Mucosa of stomach (tissue), 1 donor: Measurements from ENCODE around the gene VDAC2.

Experiments
- H3K27me3 ChIP-seq: one replicate; pipeline ENCODE4 v1.7.0; 2013; ENCODE audit warnings: mild to moderate bottlenecking, low read length; ENCODE audit not compliant: control insufficient read depth, insufficient read depth
- H3K36me3 ChIP-seq: one replicate; pipeline ENCODE4 v1.7.0; 2013; ENCODE audit warnings: low read length; ENCODE audit not compliant: control insufficient read depth, insufficient read depth
- H3K4me1 ChIP-seq: one replicate; pipeline ENCODE4 v1.7.0; 2013; ENCODE audit warnings: mild to moderate bottlenecking, low read length; ENCODE audit not compliant: control insufficient read depth, insufficient read depth
- H3K4me3 ChIP-seq: one replicate; pipeline ENCODE4 v1.7.0; 2013; ENCODE audit warnings: low read length
- H3K9ac ChIP-seq: one replicate; pipeline ENCODE4 v1.7.0; 2013; ENCODE audit warnings: mild to moderate bottlenecking, low read length, moderate library complexity
- H3K9me3 ChIP-seq: one replicate; pipeline ENCODE4 v1.7.0; 2013; ENCODE audit warnings: mild to moderate bottlenecking, low read length, moderate library complexity; ENCODE audit not compliant: control insufficient read depth
- donor health status: Pancreatic carcinoma.

Gene VDAC2

DNA sequence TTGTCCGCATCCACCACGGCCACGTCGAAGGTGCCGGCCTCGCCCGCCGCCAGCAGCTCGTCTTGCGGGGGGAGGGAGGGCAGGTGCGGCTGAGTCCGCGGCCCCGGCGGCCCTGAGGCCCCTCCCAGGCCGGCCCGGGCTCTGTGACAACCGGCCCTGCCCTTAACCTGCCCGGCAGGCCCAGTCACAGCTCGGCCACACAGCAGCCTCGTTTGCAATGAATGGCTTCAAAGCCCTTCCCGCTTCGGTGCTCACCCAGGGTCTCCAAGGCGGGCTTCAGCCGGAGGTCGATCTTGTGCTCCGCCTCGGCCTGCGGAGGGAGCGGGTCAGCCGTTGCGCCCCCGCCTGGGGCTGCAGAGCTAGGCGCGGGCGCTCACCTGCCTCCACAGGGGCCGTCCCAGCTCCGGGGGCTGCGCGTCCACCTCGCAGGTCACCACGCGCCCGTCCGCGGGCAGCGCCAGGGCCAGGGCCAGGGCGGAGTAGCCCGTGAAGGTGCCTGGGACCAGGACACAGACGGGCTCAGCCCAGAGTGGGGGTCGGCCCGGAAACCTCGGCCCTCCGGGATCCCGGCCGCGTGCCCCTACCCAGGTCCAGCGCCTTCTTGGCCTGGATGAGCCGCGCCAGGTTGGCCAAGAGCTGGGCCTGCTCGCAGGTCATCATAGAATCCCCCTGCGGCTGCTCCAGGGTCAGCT, 24.2 kb downstream of the VDAC2 start:
- Histone ChIP-seq H3K4me3 (peak overlapping the region; percentile 68), H3K9me3 (no peaks in the 10 kb centered on the region), H3K9ac (peak overlapping the region; percentile 80), H3K27me3 (no peaks in the 10 kb centered on the region), H3K4me1 (peaks cover 13% of the 10 kb centered on the region), H3K36me3 (peaks cover 8% of the 10 kb centered on the region)

- peaks cover 8% of the 10 kb centered on the region for H3K36me3 ChIP-seq
- H3K4me1 ChIP-seq = peaks cover 13% of the 10 kb centered on the region
- peak within 1 kb of the TSS; percentile 80 for H3K9ac ChIP-seq
- H3K9me3 ChIP-seq = no peaks in the 10 kb centered on the region
- H3K4me3 ChIP-seq = peak within 1 kb of the TSS; percentile 68
- no peaks in the 10 kb centered on the region for H3K27me3 ChIP-seq
Observed at GRCh38 chr10:75235375-75236177, 25.0 kb downstream of the VDAC2 start, which contains the start of gene COMTD1. Gene COMTD1 (minus strand): TSS chr10:75235957. CDS start chr10:75235928, 29 bp downstream.

DNA sequence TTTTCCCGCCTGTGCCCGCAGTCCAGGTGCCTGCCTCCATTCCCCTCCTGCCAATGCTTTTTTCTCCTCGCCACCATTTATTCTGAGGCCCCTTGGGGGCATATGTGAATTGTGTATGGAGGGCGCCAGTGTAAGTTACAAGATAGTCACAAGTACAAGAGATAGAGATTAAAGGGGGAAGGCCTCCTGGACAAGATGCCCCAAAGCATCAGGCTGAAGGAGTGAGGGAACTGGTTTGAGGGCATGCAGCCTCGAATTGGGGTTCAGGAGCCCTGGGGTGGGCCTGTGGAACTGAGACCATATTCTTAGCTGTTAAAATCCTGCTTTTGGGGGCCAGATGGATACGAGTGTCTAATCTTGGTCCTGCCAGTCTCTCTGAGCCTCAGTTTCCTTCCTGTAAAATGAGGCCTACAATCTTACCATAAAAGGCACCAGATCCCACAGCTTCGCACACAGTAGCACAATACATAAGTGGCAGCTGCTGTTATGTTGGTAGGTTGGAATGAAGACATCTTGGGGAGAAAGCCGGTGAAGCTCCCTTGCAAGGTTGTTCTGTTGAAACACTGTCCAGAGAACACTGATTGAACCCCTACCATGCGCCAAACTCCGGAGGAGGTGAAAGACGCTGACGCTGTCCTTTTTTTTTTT, 25.7 kb downstream of the VDAC2 start:
- Histone ChIP-seq H3K9me3 (no peaks in the 10 kb centered on the region), H3K36me3 (peaks cover 8% of the 10 kb centered on the region), H3K9ac (peak overlapping the region; percentile 58), H3K27me3 (no peaks in the 10 kb centered on the region), H3K4me3 (no peak overlapping the region), H3K4me1 (peaks cover 13% of the 10 kb centered on the region)

DNA sequence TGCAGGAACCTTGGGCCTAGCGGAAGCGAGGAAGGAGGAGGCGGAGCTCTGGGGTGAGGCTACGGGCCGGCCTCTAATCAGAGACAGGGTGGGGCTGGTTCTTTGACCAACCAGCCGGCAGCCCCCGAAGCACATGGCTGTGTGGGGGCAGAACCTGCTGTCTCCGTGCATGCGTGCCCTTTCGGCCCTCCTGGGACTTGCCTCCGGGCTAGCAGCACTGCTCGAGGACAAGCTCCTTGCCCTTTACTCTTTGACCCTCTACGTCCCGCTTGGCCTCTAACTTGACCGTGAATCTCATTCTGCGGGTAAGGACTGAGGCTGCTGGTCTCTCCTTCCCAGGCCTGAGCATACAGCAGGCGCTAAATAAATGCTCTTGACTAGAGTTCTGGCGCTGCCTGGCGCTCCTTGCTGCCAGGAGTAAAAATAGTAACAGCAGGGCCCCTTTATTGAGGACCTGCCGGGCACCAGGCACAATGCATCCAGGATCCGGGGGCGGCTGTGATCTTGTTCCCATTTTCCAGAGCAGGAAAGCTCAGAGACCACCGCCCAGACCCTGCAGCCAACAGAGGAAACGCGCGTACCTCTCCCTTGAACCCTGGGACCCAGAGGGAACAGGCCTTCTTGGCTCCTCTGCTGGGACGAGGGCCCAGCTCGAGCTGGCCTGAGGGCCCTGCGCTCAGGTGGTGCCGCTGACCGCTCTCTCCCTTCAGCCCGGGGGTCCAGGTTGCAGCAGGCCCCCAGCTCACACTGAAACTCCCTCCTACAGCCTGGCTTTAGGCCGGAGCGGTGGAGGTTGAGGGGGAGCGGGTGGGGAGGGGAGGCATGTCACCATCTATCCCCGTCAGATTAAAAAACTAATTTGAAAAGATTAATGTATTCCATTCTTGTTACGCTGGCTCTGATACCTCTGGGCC, 27.8 kb downstream of the VDAC2 start:
- Histone ChIP-seq H3K4me1 (peaks cover 12% of the 10 kb centered on the region), H3K27me3 (no peaks in the 10 kb centered on the region), H3K9ac (no peak overlapping the region), H3K4me3 (no peak overlapping the region), H3K36me3 (peaks cover 1% of the 10 kb centered on the region), H3K9me3 (no peaks in the 10 kb centered on the region)

GRCh38 chr10:75239096-75239790, 28.6 kb downstream of the VDAC2 start:
- no peak overlapping the region for H3K9ac ChIP-seq

DNA sequence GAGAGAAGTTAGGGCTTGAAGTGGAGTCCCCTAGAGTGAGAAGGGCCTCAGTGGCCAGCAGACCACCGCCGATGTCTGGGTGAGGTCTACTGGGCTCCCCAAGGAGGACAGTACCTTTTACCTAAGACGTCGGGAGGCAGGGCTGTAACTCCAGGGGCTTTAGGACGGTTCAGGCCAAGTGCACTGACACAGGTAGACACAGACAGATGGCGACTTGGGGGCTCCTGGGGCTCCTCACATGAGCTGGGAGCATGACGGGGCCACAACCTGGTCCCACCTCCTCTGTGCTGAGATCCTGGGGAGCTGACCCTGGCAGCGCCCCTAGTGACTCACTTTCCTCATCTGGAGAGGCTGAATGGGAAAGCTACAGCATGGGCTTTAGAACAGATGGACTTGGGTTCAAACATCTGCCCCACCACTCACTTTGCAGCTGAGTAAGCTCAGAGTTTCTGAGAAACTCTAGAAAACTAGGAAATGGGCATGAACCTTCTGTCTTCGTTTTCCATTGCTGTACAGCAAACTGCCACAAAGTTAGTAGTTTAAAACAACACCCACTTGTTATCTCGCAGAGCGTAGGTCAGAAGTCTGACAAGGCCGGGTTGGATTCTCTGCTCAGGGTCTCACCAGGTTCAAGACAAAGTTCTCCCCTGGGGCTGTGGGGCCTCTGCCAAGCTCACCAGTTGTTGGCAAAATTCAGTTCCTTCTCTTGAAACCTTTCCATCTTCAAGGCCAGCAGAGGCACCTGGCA, 29.9 kb downstream of the VDAC2 start:
- H3K36me3 ChIP-seq = no peaks in the 10 kb centered on the region
- H3K27me3 ChIP-seq = no peaks in the 10 kb centered on the region
- H3K9ac ChIP-seq = no peak overlapping the region
- peaks cover 17% of the 10 kb centered on the region for H3K4me1 ChIP-seq
- H3K9me3 ChIP-seq = no peaks in the 10 kb centered on the region
- no peak overlapping the region for H3K4me3 ChIP-seq

More at GRCh38 chr10:75239096-75239790, 28.6 kb downstream of the VDAC2 start:
- Histone ChIP-seq H3K4me1 (peaks cover 6% of the 10 kb centered on the region), H3K27me3 (no peaks in the 10 kb centered on the region), H3K36me3 (no peaks in the 10 kb centered on the region), H3K9me3 (no peaks in the 10 kb centered on the region), H3K4me3 (no peak overlapping the region)

GRCh38 chr10:75243426-75243825, 32.8 kb downstream of the VDAC2 start:
- H3K4me3 ChIP-seq = no peak overlapping the region
- H3K4me1 ChIP-seq = peaks cover 17% of the 10 kb centered on the region
- no peaks in the 10 kb centered on the region for H3K27me3 ChIP-seq
- H3K9ac ChIP-seq = no peak overlapping the region
- H3K36me3 ChIP-seq = no peaks in the 10 kb centered on the region
- no peaks in the 10 kb centered on the region for H3K9me3 ChIP-seq

- Histone ChIP-seq H3K4me3 (no peak overlapping the region), H3K9ac (no peak overlapping the region), H3K9me3 (no peaks in the 10 kb centered on the region), H3K4me1 (peaks cover 17% of the 10 kb centered on the region), H3K36me3 (no peaks in the 10 kb centered on the region), H3K27me3 (no peaks in the 10 kb centered on the region)
Observed at GRCh38 chr10:75244487-75245353, 34.1 kb downstream of the VDAC2 start.

DNA sequence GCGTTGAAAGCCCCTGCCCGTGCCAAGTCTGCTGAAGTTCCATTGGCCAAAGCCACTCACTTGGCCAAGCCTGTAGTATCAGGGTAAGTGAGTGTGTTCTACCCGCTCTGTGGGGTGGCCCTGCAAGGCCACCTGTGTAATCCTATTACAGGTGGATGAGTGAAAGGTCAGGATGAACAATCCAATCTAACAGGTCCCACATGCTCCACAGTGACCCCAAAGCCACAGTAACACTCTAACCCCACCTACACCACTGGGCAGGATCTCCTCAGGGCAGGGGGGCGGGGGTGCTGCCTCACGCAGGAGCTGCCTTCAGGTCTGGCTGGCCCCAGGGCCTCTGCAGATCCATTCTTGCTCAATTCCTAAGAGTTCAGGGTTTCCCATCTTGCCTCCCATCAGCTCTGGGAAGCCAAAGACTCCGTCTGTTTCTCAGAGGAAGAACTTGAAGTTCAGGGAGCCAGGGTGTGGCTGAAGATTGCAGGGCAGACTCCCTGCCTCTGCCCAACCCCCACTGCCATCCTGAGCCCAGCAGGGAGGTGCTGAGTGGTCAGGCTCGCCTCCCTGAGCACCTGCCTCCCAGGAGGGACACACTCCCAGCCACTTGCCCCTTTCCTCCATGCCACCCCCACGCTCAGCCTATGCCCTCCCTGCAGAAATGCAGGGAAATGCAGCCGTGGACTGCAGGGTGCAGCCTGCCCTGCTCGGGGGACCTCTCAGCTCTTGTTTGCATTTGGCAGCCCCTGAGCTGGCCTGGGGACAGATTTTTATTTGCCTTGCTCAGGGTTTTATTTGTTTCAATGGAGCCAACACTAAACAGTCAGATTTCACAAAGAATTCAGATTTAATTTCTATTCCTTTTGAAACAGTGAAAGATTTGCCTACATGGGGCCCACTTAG, 35.0 kb downstream of the VDAC2 start:
- Histone ChIP-seq H3K36me3 (no peaks in the 10 kb centered on the region), H3K9me3 (no peaks in the 10 kb centered on the region), H3K4me1 (peaks cover 17% of the 10 kb centered on the region), H3K27me3 (no peaks in the 10 kb centered on the region), H3K4me3 (no peak overlapping the region), H3K9ac (no peak overlapping the region)
